ENCODE data around the gene LDHAL6B.

Gene LDHAL6B

DNA sequence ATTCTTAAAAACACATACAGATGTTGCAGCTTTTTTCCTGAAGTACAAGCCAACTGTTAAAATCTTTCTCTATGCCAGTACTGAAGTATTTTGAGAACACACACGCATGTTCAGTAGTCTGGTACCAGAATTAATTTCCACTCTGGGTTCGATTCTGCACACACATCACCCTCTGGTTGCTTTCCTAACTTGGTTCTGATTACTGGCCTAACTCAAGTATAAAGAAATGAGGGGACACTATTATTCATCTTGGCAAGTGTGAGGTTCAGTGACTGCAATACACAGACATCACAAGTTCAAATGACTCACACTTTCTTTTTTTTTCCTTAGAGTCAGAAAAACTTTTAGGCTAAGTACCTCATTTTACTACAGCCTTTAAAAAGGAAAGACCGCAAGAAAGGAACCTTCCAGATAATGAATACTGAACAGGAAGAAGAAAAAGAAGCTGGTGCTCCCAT, 37.4 kb upstream of the LDHAL6B start:
- Histone ChIP-seq H3K27ac (no peak overlapping the region), H3K36me3 (no peaks in the 10 kb centered on the region)
- no peak for DNase-seq

DNA sequence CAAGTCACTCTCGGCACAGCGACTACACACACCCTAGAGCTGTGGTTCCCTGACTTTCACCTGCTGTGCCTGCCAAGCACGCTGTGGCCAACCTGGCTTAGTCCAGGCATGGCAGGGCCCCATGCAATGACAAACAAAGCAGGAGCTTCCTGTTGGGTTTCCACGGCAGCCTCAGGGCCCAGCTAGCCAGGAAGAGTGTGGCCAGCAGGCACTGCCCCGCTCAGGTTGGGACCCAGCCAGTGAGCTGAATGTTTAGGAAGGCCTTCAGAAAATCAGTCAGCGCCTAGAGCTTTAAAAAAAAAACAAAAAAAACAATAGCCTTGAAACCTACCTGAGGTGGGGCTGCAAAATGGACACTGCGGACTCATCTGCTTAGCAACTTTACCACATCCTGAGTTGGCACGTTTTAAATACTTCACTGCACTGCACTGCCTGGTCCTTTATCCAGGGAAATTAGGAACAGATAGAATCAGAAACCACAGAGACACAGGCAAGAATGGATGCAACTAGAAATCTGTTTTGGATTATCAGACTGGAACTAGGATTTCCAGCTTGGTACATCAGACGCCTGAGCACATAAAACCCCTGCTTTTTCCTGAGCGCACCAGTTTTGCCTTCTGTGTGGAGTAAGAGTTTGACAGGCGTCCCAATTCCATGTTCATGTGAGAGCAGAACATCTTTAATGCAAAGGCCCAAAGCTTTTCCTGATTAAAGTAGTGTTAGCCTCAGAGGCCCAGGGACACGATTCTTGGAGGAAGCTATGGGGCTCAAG, 36.2 kb upstream of the LDHAL6B start:
- DNase-seq, result no peak
- H3K27ac ChIP-seq, result no peak overlapping the region
- H3K36me3 ChIP-seq, result no peaks in the 10 kb centered on the region

More for the DNA sequence above, 37.4 kb upstream of the LDHAL6B start:
- no peak overlapping the region for H3K4me3 ChIP-seq (ENCODE audit: low read depth, low read length)
- H3K27me3 ChIP-seq (ENCODE audit: insufficient read depth, low read depth, severe bottlenecking), result no peaks in the 10 kb centered on the region
- no peaks in the 10 kb centered on the region for H3K9me3 ChIP-seq (ENCODE audit: severe bottlenecking)
- TF ChIP-seq, protein P1, sequence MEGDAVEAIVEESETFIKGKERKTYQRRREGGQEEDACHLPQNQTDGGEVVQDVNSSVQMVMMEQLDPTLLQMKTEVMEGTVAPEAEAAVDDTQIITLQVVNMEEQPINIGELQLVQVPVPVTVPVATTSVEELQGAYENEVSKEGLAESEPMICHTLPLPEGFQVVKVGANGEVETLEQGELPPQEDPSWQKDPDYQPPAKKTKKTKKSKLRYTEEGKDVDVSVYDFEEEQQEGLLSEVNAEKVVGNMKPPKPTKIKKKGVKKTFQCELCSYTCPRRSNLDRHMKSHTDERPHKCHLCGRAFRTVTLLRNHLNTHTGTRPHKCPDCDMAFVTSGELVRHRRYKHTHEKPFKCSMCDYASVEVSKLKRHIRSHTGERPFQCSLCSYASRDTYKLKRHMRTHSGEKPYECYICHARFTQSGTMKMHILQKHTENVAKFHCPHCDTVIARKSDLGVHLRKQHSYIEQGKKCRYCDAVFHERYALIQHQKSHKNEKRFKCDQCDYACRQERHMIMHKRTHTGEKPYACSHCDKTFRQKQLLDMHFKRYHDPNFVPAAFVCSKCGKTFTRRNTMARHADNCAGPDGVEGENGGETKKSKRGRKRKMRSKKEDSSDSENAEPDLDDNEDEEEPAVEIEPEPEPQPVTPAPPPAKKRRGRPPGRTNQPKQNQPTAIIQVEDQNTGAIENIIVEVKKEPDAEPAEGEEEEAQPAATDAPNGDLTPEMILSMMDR (IDR thresholded peaks at IDR 0.05; ENCODE audit: low read depth, low read length), result no peak

DNA sequence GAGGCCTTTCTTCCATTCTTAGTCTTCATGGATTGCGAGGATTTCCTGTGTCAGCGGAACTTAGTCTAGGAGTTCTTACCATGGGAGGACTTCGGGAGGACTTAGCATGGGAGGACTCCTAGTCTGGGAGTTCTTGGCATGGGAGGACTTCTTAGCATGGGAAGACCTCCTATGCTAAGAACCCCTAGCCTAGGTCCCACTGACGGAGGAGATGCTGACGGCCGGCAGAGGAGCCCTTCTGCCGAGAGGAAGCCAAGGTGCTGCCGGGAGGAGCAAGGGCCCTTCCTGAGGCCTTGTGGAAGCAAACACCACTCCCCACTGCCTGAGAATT, 35.6 kb upstream of the LDHAL6B start:
- DNase-seq, result no peak
- Histone ChIP-seq H3K9me3 (ENCODE audit: severe bottlenecking) (no peaks in the 10 kb centered on the region), H3K27ac (no peak overlapping the region), H3K36me3 (no peaks in the 10 kb centered on the region), H3K27me3 (ENCODE audit: insufficient read depth, low read depth, severe bottlenecking) (no peaks in the 10 kb centered on the region), H3K4me3 (ENCODE audit: low read depth, low read length) (no peak overlapping the region)
- TF ChIP-seq, protein P1 (IDR thresholded peaks at IDR 0.05; ENCODE audit: low read depth, low read length), result no peak

More for the DNA sequence above, 36.2 kb upstream of the LDHAL6B start:
- Histone ChIP-seq H3K27me3 (ENCODE audit: insufficient read depth, low read depth, severe bottlenecking) (no peaks in the 10 kb centered on the region), H3K9me3 (ENCODE audit: severe bottlenecking) (no peaks in the 10 kb centered on the region), H3K4me3 (ENCODE audit: low read depth, low read length) (no peak overlapping the region)
- TF ChIP-seq, protein P1 (IDR thresholded peaks at IDR 0.05; ENCODE audit: low read depth, low read length), result no peak

DNA sequence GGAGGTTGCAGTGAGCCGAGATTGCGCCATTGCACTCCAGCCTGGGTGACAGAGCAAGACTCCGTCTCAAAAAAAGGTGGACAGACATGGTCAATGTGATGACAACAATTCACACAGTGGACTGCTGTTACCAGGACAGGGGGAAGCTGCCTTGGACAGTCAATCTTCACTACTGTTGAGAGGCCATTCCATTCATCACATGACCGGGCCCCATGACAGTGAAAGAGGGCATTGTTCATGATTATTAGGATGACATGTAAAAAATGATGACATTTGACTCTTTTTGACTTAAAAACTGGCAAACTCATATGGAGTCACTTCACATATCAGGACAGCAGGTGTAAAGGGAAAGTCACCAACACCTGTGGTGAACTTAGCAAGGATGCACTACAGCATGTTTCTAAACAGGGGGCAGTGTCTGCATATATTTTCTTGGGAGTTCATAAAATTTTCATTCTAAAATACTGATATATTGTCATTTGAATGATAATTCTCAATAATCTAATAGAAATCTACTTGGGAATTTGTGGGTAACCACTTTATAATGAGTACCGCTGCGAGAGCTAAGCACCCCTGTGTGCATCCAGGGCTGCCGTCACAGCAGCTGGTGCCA, 34.2 kb upstream of the LDHAL6B start:
- Histone ChIP-seq H3K4me3 (ENCODE audit: low read depth, low read length) (no peak overlapping the region), H3K27ac (no peak overlapping the region), H3K9me3 (ENCODE audit: severe bottlenecking) (no peaks in the 10 kb centered on the region), H3K36me3 (no peaks in the 10 kb centered on the region), H3K27me3 (ENCODE audit: insufficient read depth, low read depth, severe bottlenecking) (no peaks in the 10 kb centered on the region)
- TF ChIP-seq, protein P1 (IDR thresholded peaks at IDR 0.05; ENCODE audit: low read depth, low read length), result no peak
- no peak for DNase-seq

DNA sequence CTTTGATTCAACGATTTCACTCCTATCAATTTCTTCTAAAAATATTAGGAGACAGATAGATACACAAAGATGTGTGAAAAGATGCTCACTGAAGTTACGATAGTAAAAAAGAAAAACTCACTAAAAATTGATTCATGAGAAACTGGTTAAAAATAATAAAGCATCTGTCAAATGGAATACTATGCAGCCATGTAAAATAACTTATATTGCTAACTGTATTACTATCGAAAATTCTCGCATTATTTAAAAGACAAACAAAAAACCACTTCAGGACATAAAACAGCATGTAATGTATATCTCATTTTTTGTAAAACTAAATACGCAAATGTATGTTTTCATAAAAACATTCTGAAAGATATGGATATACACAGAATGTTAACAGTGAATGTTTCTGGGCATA, 33.4 kb upstream of the LDHAL6B start:
- Histone ChIP-seq H3K36me3 (no peaks in the 10 kb centered on the region), H3K27ac (no peak overlapping the region), H3K27me3 (ENCODE audit: insufficient read depth, low read depth, severe bottlenecking) (no peaks in the 10 kb centered on the region), H3K4me3 (ENCODE audit: low read depth, low read length) (no peak overlapping the region), H3K9me3 (ENCODE audit: severe bottlenecking) (no peaks in the 10 kb centered on the region)
- TF ChIP-seq, protein P1 (IDR thresholded peaks at IDR 0.05; ENCODE audit: low read depth, low read length), result no peak
- no peak for DNase-seq

All from WERI-Rb-1 (cell line).